ENCODE results near the gene RHOG. TPM values are rescaled to one million over a fixed set of nuclear protein-coding genes. Genes with fewer than 3 reads are reported as not detected.

RHOG gene
- total RNA-seq, 2 experiments from 2014 or later, result 101 to 106 TPM

GRCh38 chr11:3856856-3857553 lies 16.2 kb upstream of the RHOG start:
- Histone ChIP-seq H3K36me3 (ENCODE audit: insufficient read depth, low read length) (no peaks in the 10 kb centered on the region), H3K4me3 (ENCODE audit: low read length) (peak overlapping the region; percentile 95), H3K9me3 (ENCODE audit: control insufficient read depth in 1 of 2, insufficient read depth in 1 of 2, low read length in 2 of 2) (no peaks in the 10 kb centered on the region), H3K27me3 (ENCODE audit: control insufficient read depth in 1 of 2, insufficient read depth in 2 of 2, low read length in 2 of 2) (no peaks in the 10 kb centered on the region), H3K27ac (ENCODE audit: low read depth in 1 of 2, low read length in 2 of 2) (peak overlapping the region; percentile 58 to 71), H3K4me1 (ENCODE audit: insufficient read depth, low read length) (peaks cover 75% of the 10 kb centered on the region)
- no peaks in the 10 kb centered on the region for H3K27me3 Mint-ChIP-seq
- no peak for ATAC-seq (ENCODE audit: poor library complexity)
- no peak for TF ChIP-seq CTCF (IDR thresholded peaks at IDR 0.05)
- peak overlapping the region; percentile 84 for H3K4me3 Mint-ChIP-seq
- H3K27ac Mint-ChIP-seq, result peak overlapping the region; percentile 99
- ChIA-PET CTCF (interaction anchor here (0.7 to 8.5 kb wide), 10 partner anchors 8 to 215 kb away, joined by 3 to 216 read pairs (median 19); partner anchors contain the start of gene RHOG), POLR2A (interaction anchor here (0.6 to 8.0 kb wide), 15 partner anchors 10 to 216 kb away, joined by 3 to 577 read pairs (median 13); partner anchors contain the start of genes NUP98 and RHOG)
- H3K36me3 Mint-ChIP-seq (ENCODE audit: low read depth), result peaks cover 20% of the 10 kb centered on the region
- H3K9me3 Mint-ChIP-seq, result no peaks in the 10 kb centered on the region
- peaks cover 84% of the 10 kb centered on the region for H3K4me1 Mint-ChIP-seq (ENCODE audit: low read depth)
- intact Hi-C loops (cut with DNase I, micrococcal nuclease), result loop anchor here (5.0 kb wide), 2 partner anchors 45 to 130 kb away; no protein-coding TSS in a partner anchor
- no peak for DNase-seq

GRCh38 chr11:3855808-3856491 lies 15.2 kb upstream of the RHOG start:
- Mint-ChIP-seq H3K9me3 (no peaks in the 10 kb centered on the region), H3K36me3 (ENCODE audit: low read depth) (peaks cover 20% of the 10 kb centered on the region), H3K4me3 (peak overlapping the region; percentile 84), H3K27me3 (no peaks in the 10 kb centered on the region), H3K27ac (peak overlapping the region; percentile 99), H3K4me1 (ENCODE audit: low read depth) (peaks cover 75% of the 10 kb centered on the region)
- no peaks in the 10 kb centered on the region for H3K27me3 ChIP-seq (ENCODE audit: control insufficient read depth in 1 of 2, insufficient read depth in 2 of 2, low read length in 2 of 2)
- intact Hi-C loops (cut with DNase I, micrococcal nuclease), result loop anchor here (1.0 to 5.0 kb wide), 5 partner anchors 15 to 131 kb away; no protein-coding TSS in a partner anchor
- POLR2A ChIA-PET, result interaction anchor here (0.6 to 8.0 kb wide), 35 partner anchors 11 to 239 kb away, joined by 3 to 577 read pairs (median 10); partner anchors contain the start of genes NUP98, PGAP2, RHOG and RRM1
- no peaks in the 10 kb centered on the region for H3K36me3 ChIP-seq (ENCODE audit: insufficient read depth, low read length)
- peak overlapping the region; percentile 58 to 71 for H3K27ac ChIP-seq (ENCODE audit: low read depth in 1 of 2, low read length in 2 of 2)
- DNase-seq (peak in 10 of 14 experiments; percentile 26 to 70 (median 46)), ATAC-seq (ENCODE audit: poor library complexity) (no peak)
- H3K4me3 ChIP-seq (ENCODE audit: low read length), result peak overlapping the region; percentile 95
- no peaks in the 10 kb centered on the region for H3K9me3 ChIP-seq (ENCODE audit: control insufficient read depth in 1 of 2, insufficient read depth in 1 of 2, low read length in 2 of 2)
- H3K4me1 ChIP-seq (ENCODE audit: insufficient read depth, low read length), result peaks cover 69% of the 10 kb centered on the region
- TF ChIP-seq CTCF (IDR thresholded peaks at IDR 0.05), result no peak
- CTCF ChIA-PET, result interaction anchor here (0.9 to 8.5 kb wide), 23 partner anchors 11 to 216 kb away, joined by 3 to 216 read pairs (median 10); partner anchors contain the start of genes PGAP2 and RHOG

All from CD4-positive, alpha-beta T cell (primary cell).